Mammary microvascular endothelial cell (primary cell): ENCODE results near the gene ADH7. TPM values are rescaled to one million over a fixed set of nuclear protein-coding genes. Genes with fewer than 3 reads are reported as not detected.

Source experiments
- total RNA-seq: library from RNA; depleted of rRNA; stranded (reverse); fragments of >200 nt; gene quantifications from 2 replicates; pipeline ENCODE4 v1.2.3, GENCODE V29; 2015

Gene ADH7
- total RNA-seq: not detected in 2 replicates

DNA sequence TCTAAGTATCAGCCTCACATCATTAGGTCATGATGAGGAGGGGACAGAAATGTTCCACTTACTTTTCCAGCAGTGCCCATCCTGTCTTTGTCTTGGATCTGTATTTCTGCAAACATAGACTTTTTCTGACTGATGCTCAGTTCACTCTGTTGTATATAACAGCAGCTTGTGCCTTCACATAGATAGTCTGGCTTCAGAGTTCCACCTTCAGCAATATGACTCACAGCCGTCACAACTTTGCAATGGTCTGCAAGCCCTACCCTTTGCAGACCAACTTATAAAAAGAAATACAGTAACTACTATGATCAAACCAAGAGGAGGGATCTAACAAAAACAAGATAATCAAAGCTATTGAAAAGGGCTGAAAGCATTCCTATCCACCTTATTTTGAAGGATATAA lies at the start of gene ADH7:
Gene ADH7, minus strand, starts transcription at position 189 of the 400 bp plus-strand sequence. Its CDS starts 109 bp downstream, at position 80.

Other genes starting within 250 kb of the ADH7 start
- gene ADH6, start 216.1 kb downstream of the ADH7 start, total RNA-seq: not detected in 2 replicates
- gene ADH1A, start 144.4 kb downstream of the ADH7 start, total RNA-seq: not detected in 2 replicates
- not detected in 2 replicates for gene ADH1B, start 113.9 kb downstream of the ADH7 start, total RNA-seq
- gene ADH1C, start 82.6 kb downstream of the ADH7 start, total RNA-seq: not detected in 2 replicates
- not detected in 2 replicates for gene C4orf17, start 75.7 kb upstream of the ADH7 start, total RNA-seq
- gene TRMT10A, start 128.7 kb upstream of the ADH7 start, total RNA-seq: 5.6 and 8.3 TPM in 2 replicates
- gene MTTP, start 139.5 kb upstream of the ADH7 start, total RNA-seq: not detected in 2 replicates
- gene C4orf54, start 222.5 kb upstream of the ADH7 start, total RNA-seq: under 0.01 TPM in 2 replicates